ENCODE results near the gene CACNG6.
"Not testable (repeated sequence)": the region's sequence is repeated elsewhere in the genome, so short reads cannot be mapped to it uniquely, and the experiment has no call there.

CACNG6 gene

GRCh38 chr19:54002495-54003315 is 11.3 kb downstream of the CACNG6 start:
- FAIRE-seq: no peak

GRCh38 chr19:54009440-54009839 is 18.0 kb downstream of the CACNG6 start:
- no peak for FAIRE-seq

GRCh38 chr19:54010474-54010873 is 19.0 kb downstream of the CACNG6 start:
- FAIRE-seq: no peak

- no peak for FAIRE-seq
These were observed 20.2 kb downstream of the CACNG6 start for GRCh38 chr19:54011507-54012211.

- FAIRE-seq: no peak
These were observed 22.4 kb downstream of the CACNG6 start for GRCh38 chr19:54013866-54014265.

GRCh38 chr19:54014920-54015560 is 23.6 kb downstream of the CACNG6 start:
- FAIRE-seq: no peak

GRCh38 chr19:54017261-54017660 is 25.8 kb downstream of the CACNG6 start:
- FAIRE-seq: no peak

GRCh38 chr19:54021363-54021762 is 29.9 kb downstream of the CACNG6 start:
- FAIRE-seq: no peak

GRCh38 chr19:54021932-54022331 is 30.5 kb downstream of the CACNG6 start:
- no peak for FAIRE-seq

- FAIRE-seq: no peak
These were observed 31.8 kb downstream of the CACNG6 start for GRCh38 chr19:54023191-54023590.

- FAIRE-seq: no peak
These were observed 33.2 kb downstream of the CACNG6 start for GRCh38 chr19:54024660-54025059.

- FAIRE-seq: no peak
These were observed 35.2 kb downstream of the CACNG6 start for GRCh38 chr19:54026656-54027055.

- FAIRE-seq: no peak
These were observed 37.9 kb downstream of the CACNG6 start for GRCh38 chr19:54029301-54029700.

- FAIRE-seq: no peak
These were observed 38.6 kb downstream of the CACNG6 start for GRCh38 chr19:54029930-54030490.

- FAIRE-seq: no peak
These were observed 39.6 kb downstream of the CACNG6 start for GRCh38 chr19:54030895-54031586.

GRCh38 chr19:54035215-54036178 is 44.1 kb downstream of the CACNG6 start:
- no peak for FAIRE-seq

GRCh38 chr19:54036542-54036941 is 45.1 kb downstream of the CACNG6 start:
- FAIRE-seq: not testable (repeated sequence)

- FAIRE-seq: no peak
These were observed 48.6 kb downstream of the CACNG6 start for GRCh38 chr19:54040003-54040402.

- FAIRE-seq: no peak
These were observed 50.7 kb downstream of the CACNG6 start for GRCh38 chr19:54041969-54042606.

- no peak for FAIRE-seq
These were observed 51.6 kb downstream of the CACNG6 start for GRCh38 chr19:54042989-54043388.

GRCh38 chr19:54045771-54046170 is 54.3 kb downstream of the CACNG6 start:
- no peak for FAIRE-seq
